K562 (cell line): Measurements from ENCODE around the gene TRNAU1AP. TPM values are rescaled to one million over a fixed set of nuclear protein-coding genes. Genes with fewer than 3 reads are reported as not detected.

ENCODE experiments used
- EGR1 ChIP-seq: fragments of 450-650 bp; conservative IDR thresholded peaks from 2 replicates; pipeline ENCODE4 v1.6.1; 2017; ENCODE audit warnings: mild to moderate bottlenecking
- FOXJ2 ChIP-seq: fragments of 200-800 bp; sonication (Bioruptor generic); IDR thresholded peaks from 2 replicates; pipeline ENCODE4 v1.6.1; 2016; ENCODE audit warnings: missing genetic modification characterization, missing compliant biosample characterization
- HDGF ChIP-seq: fragments of 450-650 bp; IDR thresholded peaks from 2 replicates; pipeline ENCODE4 v1.6.1; 2016
- HMGXB4 ChIP-seq: sonication (generic); formaldehyde crosslinking; IDR thresholded peaks from 2 replicates; pipeline ENCODE4 v1.8.1; 2023; ENCODE audit warnings: mild to moderate bottlenecking, missing genetic modification reagents
- MEF2D ChIP-seq: conservative IDR thresholded peaks from 2 replicates; pipeline ENCODE4 v1.6.1; 2016; ENCODE audit warnings: low read depth, missing genetic modification characterization, missing compliant biosample characterization
- PHB ChIP-seq: fragments of 250-450 bp; sonication (Bioruptor Pico); IDR thresholded peaks from 2 replicates; pipeline ENCODE4 v1.5.0; 2021
- PURB ChIP-seq: sonication (generic); formaldehyde crosslinking; IDR thresholded peaks from 2 replicates; pipeline ENCODE4 v1.9.0; 2021; ENCODE audit warnings: low read depth, mild to moderate bottlenecking, missing genetic modification reagents
- ZNF12 ChIP-seq: sonication (generic); formaldehyde crosslinking; IDR thresholded peaks from 2 replicates; pipeline ENCODE4 v1.4.0; 2020; ENCODE audit warnings: mild to moderate bottlenecking, missing genetic modification reagents
- ZNF318 ChIP-seq, 2 experiments: fragments of 450-650 bp; IDR thresholded peaks; 2 replicates each; pipeline ENCODE4 v1.6.1; 2016; ENCODE audit warnings: mild to moderate bottlenecking in 2 of 2, borderline replicate concordance in 1 of 2, low read depth in 1 of 2, moderate library complexity in 1 of 2
- polyA plus RNA-seq, 8 experiments: library from polyadenylated mRNA; depleted of rRNA in 4 of 8; stranded (reverse) in 5 of 8; unstranded in 3 of 8; fragments of >200 nt; fragmentation: Nextera tagmentation in 2 of 8; fragmentation: Illumina TruSeq in 1 of 8; extraction: Ambion mirVana in 2 of 8; extraction: Trizol in 1 of 8; gene quantifications; 2 replicates each; pipeline versions ENCODE4 v1.2.1 to v1.2.3, GENCODE V29; 2011 to 2014; ENCODE audit warnings: inconsistent platforms in 1 of 8, missing spikeins in 1 of 8
- total RNA-seq, 7 experiments: library from RNA; depleted of rRNA in 6 of 7; stranded (reverse); fragments of >200 nt in 6 of 7; fragmentation: Illumina TruSeq in 2 of 7; extraction: Trizol in 2 of 7; gene quantifications; 2 replicates each; pipeline versions ENCODE4 v1.2.1 to v1.2.3, GENCODE V29; 2011 to 2021; ENCODE audit warnings: low replicate concordance in 1 of 7
- TF ChIP-seq, protein P1 (sequence below): sonication (generic); formaldehyde crosslinking; IDR thresholded peaks from 2 replicates; pipeline ENCODE4 v1.8.1; 2023; ENCODE audit warnings: mild to moderate bottlenecking, missing genetic modification reagents
- TF ChIP-seq, protein P2 (sequence below): fragments of 250-450 bp; sonication (Bioruptor Pico); IDR thresholded peaks from 2 replicates; pipeline ENCODE4 v1.8.0; 2022; ENCODE audit warnings: moderate library complexity, mild to moderate bottlenecking, inconsistent platforms

The TRNAU1AP gene
- total and polyA plus RNA-seq, 9 of the 15 experiments (the other 6 are each of a cell fraction or from before 2014, with no cell fraction given), result 34.9 to 110 (median 46.3) TPM

DNA sequence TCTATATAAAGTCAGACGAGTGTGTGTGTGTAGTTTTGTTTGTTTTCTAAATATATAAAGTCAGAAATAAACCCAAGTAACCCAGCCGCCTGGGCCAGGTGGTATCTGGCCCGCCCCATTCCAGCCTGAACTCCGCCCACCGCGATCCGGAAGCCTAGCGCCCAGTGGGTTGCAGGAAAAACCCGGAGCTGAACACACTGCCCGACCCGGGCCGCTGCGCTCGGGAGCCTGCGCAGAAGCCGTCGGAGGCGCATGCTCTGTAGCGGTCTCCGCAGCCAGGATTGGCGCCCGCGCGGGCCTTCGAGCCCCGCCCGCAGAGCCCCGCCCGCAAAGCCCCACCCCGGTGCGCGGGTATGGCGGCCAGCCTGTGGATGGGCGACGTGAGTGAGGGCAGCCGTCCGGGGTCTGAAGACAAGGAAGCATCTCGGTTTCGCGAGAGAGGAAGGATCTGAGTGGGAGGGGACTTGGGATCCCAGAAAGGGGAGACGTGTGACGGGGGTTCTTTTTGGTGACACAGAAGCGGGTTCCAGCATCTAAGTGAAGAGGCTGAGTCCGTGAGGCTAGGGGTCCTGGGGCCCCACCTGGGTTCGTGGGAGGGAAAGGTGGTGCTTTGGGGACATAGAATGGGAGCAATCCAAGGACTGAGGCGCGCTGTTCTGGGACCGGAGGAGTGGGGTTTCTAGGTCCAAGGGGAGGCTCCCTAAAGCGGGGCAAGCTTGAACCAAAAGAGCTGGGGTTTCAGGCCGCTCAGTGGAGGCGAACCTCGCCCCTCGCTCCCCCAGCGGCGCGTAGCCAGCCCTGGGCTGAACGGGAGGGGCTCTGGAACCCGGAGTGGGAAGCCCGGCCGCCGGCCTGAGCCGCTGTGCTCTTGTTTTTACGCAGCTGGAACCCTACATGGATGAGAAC is at the start of gene TRNAU1AP (continued):
- TF ChIP-seq, protein P1, sequence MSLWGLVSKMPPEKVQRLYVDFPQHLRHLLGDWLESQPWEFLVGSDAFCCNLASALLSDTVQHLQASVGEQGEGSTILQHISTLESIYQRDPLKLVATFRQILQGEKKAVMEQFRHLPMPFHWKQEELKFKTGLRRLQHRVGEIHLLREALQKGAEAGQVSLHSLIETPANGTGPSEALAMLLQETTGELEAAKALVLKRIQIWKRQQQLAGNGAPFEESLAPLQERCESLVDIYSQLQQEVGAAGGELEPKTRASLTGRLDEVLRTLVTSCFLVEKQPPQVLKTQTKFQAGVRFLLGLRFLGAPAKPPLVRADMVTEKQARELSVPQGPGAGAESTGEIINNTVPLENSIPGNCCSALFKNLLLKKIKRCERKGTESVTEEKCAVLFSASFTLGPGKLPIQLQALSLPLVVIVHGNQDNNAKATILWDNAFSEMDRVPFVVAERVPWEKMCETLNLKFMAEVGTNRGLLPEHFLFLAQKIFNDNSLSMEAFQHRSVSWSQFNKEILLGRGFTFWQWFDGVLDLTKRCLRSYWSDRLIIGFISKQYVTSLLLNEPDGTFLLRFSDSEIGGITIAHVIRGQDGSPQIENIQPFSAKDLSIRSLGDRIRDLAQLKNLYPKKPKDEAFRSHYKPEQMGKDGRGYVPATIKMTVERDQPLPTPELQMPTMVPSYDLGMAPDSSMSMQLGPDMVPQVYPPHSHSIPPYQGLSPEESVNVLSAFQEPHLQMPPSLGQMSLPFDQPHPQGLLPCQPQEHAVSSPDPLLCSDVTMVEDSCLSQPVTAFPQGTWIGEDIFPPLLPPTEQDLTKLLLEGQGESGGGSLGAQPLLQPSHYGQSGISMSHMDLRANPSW (CRISPR knock-in tag), result peak; percentile 75; the same call in 1 of the 2 replicates
- TF ChIP-seq HMGXB4 (CRISPR knock-in tag) (peak; percentile 89; the same call in 1 of the 2 replicates), ZNF12 (CRISPR knock-in tag) (no peak), FOXJ2 (tag) (0 out of 2 replicates have a peak, but pooled peaks have one; percentile 35), MEF2D (no peak), EGR1 (peak; percentile 41; the same call in 1 of the 2 replicates), PHB (CRISPR knock-in tag) (no peak), HDGF (no peak), PURB (CRISPR knock-in tag) (no peak), ZNF318 (IDR thresholded peaks at IDR 0.05; ENCODE audit: borderline replicate concordance in 1 of 2, low read depth in 1 of 2) (no peak)
- TF ChIP-seq, protein P2, sequence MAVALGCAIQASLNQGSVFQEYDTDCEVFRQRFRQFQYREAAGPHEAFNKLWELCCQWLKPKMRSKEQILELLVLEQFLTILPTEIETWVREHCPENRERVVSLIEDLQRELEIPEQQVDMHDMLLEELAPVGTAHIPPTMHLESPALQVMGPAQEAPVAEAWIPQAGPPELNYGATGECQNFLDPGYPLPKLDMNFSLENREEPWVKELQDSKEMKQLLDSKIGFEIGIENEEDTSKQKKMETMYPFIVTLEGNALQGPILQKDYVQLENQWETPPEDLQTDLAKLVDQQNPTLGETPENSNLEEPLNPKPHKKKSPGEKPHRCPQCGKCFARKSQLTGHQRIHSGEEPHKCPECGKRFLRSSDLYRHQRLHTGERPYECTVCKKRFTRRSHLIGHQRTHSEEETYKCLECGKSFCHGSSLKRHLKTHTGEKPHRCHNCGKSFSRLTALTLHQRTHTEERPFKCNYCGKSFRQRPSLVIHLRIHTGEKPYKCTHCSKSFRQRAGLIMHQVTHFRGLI, result no peak
